Tibial nerve (tissue), 4 donors: ENCODE measurements around the gene TMEM266. TPM values are rescaled to one million over a fixed set of nuclear protein-coding genes. Genes with fewer than 3 reads are reported as not detected.

ENCODE experiments used
- DNase-seq, 2 donors: peaks; one replicate each; pipeline ENCODE4 v3.0.0-alpha.2; 2019; ENCODE audit warnings: low spot score in 2 of 2
- H3K27ac ChIP-seq, 4 donors: fragments of 200-600 bp; sonication (generic) in 3 of 4; one replicate each; pipeline ENCODE4 v1.5.1; 2017 to 2019; ENCODE audit warnings: mild to moderate bottlenecking in 1 of 4
- H3K27me3 ChIP-seq, 2 donors: fragments of 200-600 bp; sonication (generic) in 1 of 2; one replicate each; pipeline versions ENCODE4 v1.5.1 to v1.6.0; 2017 to 2019
- H3K36me3 ChIP-seq, 3 donors: fragments of 200-600 bp; sonication (generic); one replicate each; pipeline ENCODE4 v1.5.1; 2018 to 2019
- H3K4me1 ChIP-seq, 4 donors: fragments of 200-600 bp; sonication (generic) in 3 of 4; one replicate each; pipeline ENCODE4 v1.5.1; 2017 to 2019
- H3K4me3 ChIP-seq, 4 donors: fragments of 200-600 bp; sonication (generic) in 3 of 4; one replicate each; pipeline ENCODE4 v1.5.1; 2017 to 2019; ENCODE audit warnings: mild to moderate bottlenecking in 1 of 4, moderate library complexity in 1 of 4
- H3K9me3 ChIP-seq, 4 donors: fragments of 200-600 bp; sonication (generic) in 3 of 4; one replicate each; pipeline ENCODE4 v1.5.1; 2017 to 2019
- CTCF ChIP-seq, 5 experiments: fragments of 200-600 bp in 3 of 5; fragments of 450-650 bp in 2 of 5; sonication (generic) in 3 of 5; IDR thresholded peaks; one replicate each; pipeline ENCODE4 v1.5.1; 2016 to 2019; ENCODE audit warnings: antibody characterized with exemption in 5 of 5, mild to moderate bottlenecking in 3 of 5, moderate library complexity in 2 of 5
- EP300 ChIP-seq, 2 donors: sonication (generic); formaldehyde crosslinking; IDR thresholded peaks; one replicate each; pipeline ENCODE4 v1.6.1; 2017; ENCODE audit warnings: antibody characterized with exemption in 2 of 2, mild to moderate bottlenecking in 1 of 2
- POLR2A ChIP-seq, 2 donors: fragments of 450-650 bp; IDR thresholded peaks; one replicate each; pipeline ENCODE4 v1.6.1; 2017; ENCODE audit warnings: antibody characterized with exemption in 2 of 2, mild to moderate bottlenecking in 2 of 2, moderate library complexity in 2 of 2
- WGBS, 2 donors: methylation state at CpG; one replicate each; pipeline ENCODE4 v1.1.5; 2018; 5-methylcytosine and 5-hydroxymethylcytosine counted together
- total RNA-seq, 4 donors: library from RNA; depleted of rRNA; stranded (reverse); fragments of >200 nt; gene quantifications; one replicate each; pipeline ENCODE4 v1.1.0, GENCODE V29; 2016

Gene TMEM266
- total RNA-seq, 4 donors from 2014 or later, result 0.30 to 0.42 TPM; not detected in 2

GRCh38 chr15:76181705-76182107 lies 121.9 kb downstream of the TMEM266 start:
- DNase-seq, result no peak
- Histone ChIP-seq H3K4me3 (no peak overlapping the region), H3K27me3 (peaks cover 0 to 12% of the 10 kb centered on the region in 2 donors), H3K9me3 (no peaks in the 10 kb centered on the region), H3K27ac (peak overlapping the region in 1 of 4 donors; percentile 41), H3K36me3 (no peaks in the 10 kb centered on the region), H3K4me1 (peaks cover 0 to 13% (median 0%) of the 10 kb centered on the region in 4 donors)
- TF ChIP-seq CTCF (IDR thresholded peaks at IDR 0.05), result no peak
- TF ChIP-seq EP300 (IDR thresholded peaks at IDR 0.05), result no peak
- TF ChIP-seq POLR2A (IDR thresholded peaks at IDR 0.05), result no peak
- 81 to 84% methylated on average over 9 of the region's 9 CpGs for WGBS, 2 donors

- Histone ChIP-seq H3K4me3 (no peak overlapping the region), H3K4me1 (peaks cover 0 to 5% (median 0%) of the 10 kb centered on the region in 4 donors), H3K9me3 (no peaks in the 10 kb centered on the region), H3K36me3 (no peaks in the 10 kb centered on the region), H3K27me3 (peaks cover 0 to 9% of the 10 kb centered on the region in 2 donors), H3K27ac (no peak overlapping the region)
- DNase-seq, result no peak
- 40% methylated on average over 9 of the region's 10 CpGs for WGBS, 2 donors
- no peak for TF ChIP-seq EP300 (IDR thresholded peaks at IDR 0.05)
- TF ChIP-seq CTCF (IDR thresholded peaks at IDR 0.05), result no peak
- no peak for TF ChIP-seq POLR2A (IDR thresholded peaks at IDR 0.05)
Observed at GRCh38 chr15:76183930-76184649, 124.3 kb downstream of the TMEM266 start.

GRCh38 chr15:76184650-76185035 lies 124.9 kb downstream of the TMEM266 start:
- no peaks in the 10 kb centered on the region for H3K36me3 ChIP-seq
- WGBS, 2 donors, result 50 to 63% methylated on average over 10 to 13 of the region's 13 CpGs
- no peaks in the 10 kb centered on the region for H3K9me3 ChIP-seq
- DNase-seq, result no peak
- H3K4me1 ChIP-seq, result peaks cover 0 to 5% (median 0%) of the 10 kb centered on the region in 4 donors
- peaks cover 0 to 11% of the 10 kb centered on the region in 2 donors for H3K27me3 ChIP-seq
- no peak overlapping the region for H3K27ac ChIP-seq
- H3K4me3 ChIP-seq, result no peak overlapping the region
- no peak for TF ChIP-seq CTCF (IDR thresholded peaks at IDR 0.05)
- TF ChIP-seq POLR2A (IDR thresholded peaks at IDR 0.05), result no peak
- no peak for TF ChIP-seq EP300 (IDR thresholded peaks at IDR 0.05)

GRCh38 chr15:76185716-76186115 lies 125.9 kb downstream of the TMEM266 start:
- DNase-seq, result no peak
- H3K4me1 ChIP-seq, result peaks cover 0 to 6% (median 1%) of the 10 kb centered on the region in 4 donors
- WGBS, 2 donors, result 60 to 62% methylated on average over 3 of the region's 3 CpGs
- H3K9me3 ChIP-seq, result no peaks in the 10 kb centered on the region
- no peaks in the 10 kb centered on the region for H3K36me3 ChIP-seq
- no peak for TF ChIP-seq EP300 (IDR thresholded peaks at IDR 0.05)
- peak in 1 of 5 experiments; percentile 27 for TF ChIP-seq CTCF (IDR thresholded peaks at IDR 0.05)
- H3K27ac ChIP-seq, result no peak overlapping the region
- H3K27me3 ChIP-seq, result peaks cover 0 to 21% of the 10 kb centered on the region in 2 donors
- H3K4me3 ChIP-seq, result no peak overlapping the region

- Histone ChIP-seq H3K27me3 (peaks cover 0 to 34% of the 10 kb centered on the region in 2 donors), H3K4me1 (peaks cover 0 to 19% (median 4%) of the 10 kb centered on the region in 4 donors), H3K4me3 (no peak overlapping the region), H3K27ac (no peak overlapping the region), H3K36me3 (no peaks in the 10 kb centered on the region), H3K9me3 (no peaks in the 10 kb centered on the region)
- WGBS, 2 donors, result 40 to 73% methylated on average over 3 to 4 of the region's 4 CpGs
- no peak for DNase-seq
- TF ChIP-seq CTCF (IDR thresholded peaks at IDR 0.05), result no peak
- no peak for TF ChIP-seq POLR2A (IDR thresholded peaks at IDR 0.05)
- no peak for TF ChIP-seq EP300 (IDR thresholded peaks at IDR 0.05)
Observed at GRCh38 chr15:76187163-76187562, 127.4 kb downstream of the TMEM266 start.
